HepG2 (cell line): ENCODE results near the gene MYO18B. TPM values are rescaled to one million over a fixed set of nuclear protein-coding genes. Genes with fewer than 3 reads are reported as not detected.
A peak's percentile ranks its signal among the peaks of the same experiment; 100 is the strongest.

ENCODE experiments used
- ARID5B ChIP-seq: IDR thresholded peaks from 2 replicates; pipeline ENCODE4 v1.4.0; 2020; ENCODE audit warnings: mild to moderate bottlenecking, missing genetic modification reagents
- DNMT3B ChIP-seq: conservative IDR thresholded peaks from 2 replicates; pipeline ENCODE4 v1.6.1; 2016; ENCODE audit warnings: missing biosample characterization, control low read depth
- HDAC1 ChIP-seq: sonication (generic); formaldehyde crosslinking; IDR thresholded peaks from 2 replicates; pipeline ENCODE4 v1.5.1; 2020; ENCODE audit warnings: mild to moderate bottlenecking, missing genetic modification reagents
- IRF9 ChIP-seq: sonication (generic); formaldehyde crosslinking; IDR thresholded peaks from 2 replicates; pipeline ENCODE4 v1.8.0; 2022; ENCODE audit warnings: missing genetic modification reagents, mild to moderate bottlenecking, borderline replicate concordance
- JUNB ChIP-seq: sonication (generic); formaldehyde crosslinking; IDR thresholded peaks from 2 replicates; pipeline ENCODE4 v1.8.0; 2022; ENCODE audit warnings: missing genetic modification reagents, mild to moderate bottlenecking, borderline replicate concordance
- SNAPC2 ChIP-seq: sonication (generic); formaldehyde crosslinking; IDR thresholded peaks from 2 replicates; pipeline ENCODE4 v1.8.1; 2022; ENCODE audit warnings: mild to moderate bottlenecking, missing genetic modification reagents
- TP53 ChIP-seq: sonication (generic); formaldehyde crosslinking; conservative IDR thresholded peaks from 2 replicates; pipeline ENCODE4 v1.4.0; 2020; ENCODE audit warnings: missing genetic modification reagents
- ZBTB34 ChIP-seq: sonication (generic); formaldehyde crosslinking; IDR thresholded peaks from 2 replicates; pipeline ENCODE4 v1.8.0; 2022; ENCODE audit warnings: mild to moderate bottlenecking, missing genetic modification reagents
- ZFP1 ChIP-seq: IDR thresholded peaks from 2 replicates; pipeline ENCODE4 v1.6.1; 2016
- ZFP62 ChIP-seq: sonication (generic); formaldehyde crosslinking; IDR thresholded peaks from 2 replicates; pipeline ENCODE4 v1.4.0; 2020; ENCODE audit warnings: missing genetic modification reagents
- ZNF282 ChIP-seq: fragments of 450-650 bp; IDR thresholded peaks from 2 replicates; pipeline ENCODE4 v1.6.1; 2018; ENCODE audit not compliant: partially characterized antibody
- ZNF550 ChIP-seq: sonication (generic); formaldehyde crosslinking; IDR thresholded peaks from 2 replicates; pipeline ENCODE4 v1.4.0; 2020; ENCODE audit warnings: mild to moderate bottlenecking, missing genetic modification reagents, borderline replicate concordance
- ZNF558 ChIP-seq: sonication (generic); formaldehyde crosslinking; IDR thresholded peaks from 2 replicates; pipeline ENCODE4 v1.9.0; 2022; ENCODE audit warnings: mild to moderate bottlenecking, missing genetic modification reagents, borderline replicate concordance
- ZXDC ChIP-seq: sonication (generic); formaldehyde crosslinking; IDR thresholded peaks from 2 replicates; pipeline ENCODE4 v1.5.0; 2020; ENCODE audit warnings: mild to moderate bottlenecking, missing genetic modification reagents
- polyA plus RNA-seq, 8 experiments: library from polyadenylated mRNA; depleted of rRNA in 3 of 8; stranded (reverse) in 7 of 8; unstranded in 1 of 8; fragments of >200 nt; fragmentation: Illumina TruSeq in 4 of 8; extraction: Trizol in 4 of 8; gene quantifications; 2 replicates each; pipeline versions ENCODE4 v1.2.1 to v1.2.3, GENCODE V29; 2011 to 2016; ENCODE audit warnings: low read depth in 4 of 8, missing spikeins in 1 of 8, mixed read lengths in 1 of 8; ENCODE audit not compliant: insufficient read depth in 1 of 8
- total RNA-seq, 5 experiments: library from RNA; depleted of rRNA; stranded (reverse); fragments of >200 nt; fragmentation: Illumina TruSeq; extraction: Trizol; gene quantifications; 2 replicates each; pipeline ENCODE4 v1.2.3, GENCODE V29; 2016; ENCODE audit warnings: low read depth in 1 of 5

MYO18B gene
- total and polyA plus RNA-seq, 2 of the 13 experiments (the other 11 are each of a cell fraction or from before 2014, with no cell fraction given): 0.01 TPM; not detected in 1

- TF ChIP-seq ZBTB34 (CRISPR knock-in tag) (peak; percentile 62; the same call in 1 of the 2 replicates), SNAPC2 (CRISPR knock-in tag) (no peak), ZNF550 (CRISPR knock-in tag) (no peak), JUNB (CRISPR knock-in tag) (no peak), HDAC1 (CRISPR knock-in tag) (peak; percentile 67), ZXDC (CRISPR knock-in tag) (no peak), TP53 (CRISPR knock-in tag) (no peak), ZNF282 (no peak), IRF9 (CRISPR knock-in tag) (no peak), ZNF558 (CRISPR knock-in tag) (no peak), ZFP1 (CRISPR knock-in tag) (0 out of 2 replicates have a peak, but pooled peaks have one; percentile 38), DNMT3B (CRISPR knock-in tag) (no peak), ARID5B (CRISPR knock-in tag) (peak; percentile 91), ZFP62 (CRISPR knock-in tag) (no peak)
Measured at GRCh38 chr22:25953919-25954318, 211.9 kb downstream of the MYO18B start (continued).
